GM12878 (cell line): ENCODE measurements around the gene FZR1. TPM values are rescaled to one million over a fixed set of nuclear protein-coding genes. Genes with fewer than 3 reads are reported as not detected.

ENCODE experiments used
- ATAC-seq: fragments of 200-7000 bp; cut with Tn5 transposase; 3 replicates; pipeline ENCODE4 v1.9.1; 2020; ENCODE audit warnings: mild to moderate bottlenecking, moderate library complexity
- BruUV-seq: library from RNA; stranded (reverse); fragments of 400-500 nt; replicated peaks from 2 replicates; lab custom pipeline; 2021; lab: Mats Ljungman, UMichigan
- CTCF ChIA-PET: fragments of 300-600 bp; sonication (Branson Sonifier 250); formaldehyde crosslinking; extraction: SDS; loops from one replicate; lab custom pipeline; 2021; ENCODE audit warnings: inconsistent platforms; lab: Yijun Ruan, JAX
- POLR2A ChIA-PET: fragments of 350-600 bp; formaldehyde crosslinking; extraction: SDS; loops from one replicate; lab custom pipeline; 2021; ENCODE audit warnings: inconsistent platforms; lab: Charles Lee
- RAD21 ChIA-PET: fragments of 300-600 bp; sonication (Branson Sonifier 250); formaldehyde crosslinking; loops from one replicate; lab custom pipeline; 2023; ENCODE audit warnings: antibody characterized with exemption; ENCODE audit not compliant: unreplicated experiment; lab: Charles Lee
- SMC1A ChIA-PET: fragments of 300-600 bp; sonication (Branson Sonifier 250); formaldehyde crosslinking; loops from one replicate; lab custom pipeline; 2023; ENCODE audit not compliant: unreplicated experiment, uncharacterized antibody; lab: Charles Lee
- DNase-seq: peaks from one replicate; pipeline ENCODE4 v3.0.0-alpha.2; 2011; ENCODE audit warnings: low read depth, low spot score
- FAIRE-seq: peaks from 3 replicates; lab custom pipeline; 2011; peaks lifted over from hg19 to GRCh38; lab: Jason Lieb, UNC
- H2AFZ ChIP-seq: 2 replicates; pipeline ENCODE4 v1.6.0; 2011; ENCODE audit warnings: low read depth, low read length, control low read depth; ENCODE audit not compliant: control insufficient read depth
- H3K27ac ChIP-seq: 2 replicates; pipeline ENCODE4 v1.5.1; 2011; ENCODE audit warnings: control low read depth; ENCODE audit not compliant: control insufficient read depth, insufficient read depth
- H3K27me3 ChIP-seq, 2 experiments: replicated peaks in 1 of 2; 2 replicates each; pipeline versions ENCODE4 v1.6.0 to v1.6.1; 2011; ENCODE audit warnings: low read length in 1 of 2; ENCODE audit not compliant: control insufficient read depth in 2 of 2, insufficient read depth in 2 of 2
- H3K36me3 ChIP-seq, 2 experiments: 2 replicates each; pipeline ENCODE4 v1.5.1; 2011; ENCODE audit warnings: low read length in 1 of 2; ENCODE audit not compliant: control insufficient read depth in 2 of 2, insufficient read depth in 2 of 2
- H3K4me1 ChIP-seq: 2 replicates; pipeline ENCODE4 v1.6.1; 2011; ENCODE audit warnings: mild to moderate bottlenecking, low read length, moderate library complexity, mixed read lengths; ENCODE audit not compliant: control insufficient read depth, insufficient read depth
- H3K4me2 ChIP-seq: 2 replicates; pipeline ENCODE4 v1.6.0; 2011; ENCODE audit warnings: control low read depth; ENCODE audit not compliant: control insufficient read depth, insufficient read depth
- H3K4me3 ChIP-seq: fragments of 200-600 bp; sonication (generic); 2 replicates; pipeline ENCODE4 v1.5.1; 2016
- H3K79me2 ChIP-seq: 2 replicates; pipeline ENCODE4 v1.6.0; 2011; ENCODE audit warnings: low read length; ENCODE audit not compliant: control insufficient read depth, insufficient read depth
- H3K9ac ChIP-seq: 2 replicates; pipeline ENCODE4 v1.8.0; 2011; ENCODE audit warnings: low read length, control low read depth, mixed read lengths; ENCODE audit not compliant: control insufficient read depth, insufficient read depth
- H3K9me3 ChIP-seq: replicated peaks from 3 replicates; pipeline ENCODE4 v1.5.1; 2011; ENCODE audit warnings: mild to moderate bottlenecking, low read length; ENCODE audit not compliant: control insufficient read depth, insufficient read depth
- H4K20me1 ChIP-seq: 2 replicates; pipeline ENCODE4 v1.6.0; 2011; ENCODE audit not compliant: control insufficient read depth, insufficient read depth
- BCL3 ChIP-seq: IDR thresholded peaks from 2 replicates; pipeline ENCODE4 v1.6.1; 2011; ENCODE audit warnings: borderline replicate concordance, low read depth, mild to moderate bottlenecking, moderate library complexity, low read length; ENCODE audit not compliant: insufficient read depth, poor library complexity, severe bottlenecking
- EED ChIP-seq: sonication (generic); IDR thresholded peaks from 2 replicates; pipeline ENCODE4 v1.6.1; 2016; ENCODE audit warnings: antibody characterized with exemption, low read depth
- EGR1 ChIP-seq, 2 experiments: IDR thresholded peaks; 1 replicate in 1 of 2; 2 replicates in 1 of 2; pipeline ENCODE4 v1.6.1; 2011 to 2012; ENCODE audit warnings: low read depth in 2 of 2, low read length in 2 of 2, borderline replicate concordance in 1 of 2, mild to moderate bottlenecking in 1 of 2, moderate library complexity in 1 of 2
- NR2C2 ChIP-seq: IDR thresholded peaks from 2 replicates; pipeline ENCODE4 v1.6.1; 2011; ENCODE audit warnings: borderline replicate concordance, low read depth; ENCODE audit not compliant: control insufficient read depth, insufficient read length
- POLR2A ChIP-seq: IDR thresholded peaks from 2 replicates; pipeline ENCODE4 v1.6.1; 2011; ENCODE audit warnings: low read depth, mild to moderate bottlenecking, low read length
- ZBTB33 ChIP-seq: fragments of 450-650 bp; IDR thresholded peaks from 2 replicates; pipeline ENCODE4 v1.6.1; 2017; ENCODE audit warnings: mild to moderate bottlenecking
- WGBS: methylation state at CpG from one replicate; pipeline ENCODE4 v1.1.6; 2016; ENCODE audit warnings: low lambda C conversion rate; ENCODE audit not compliant: insufficient replicate concordance, insufficient coverage; ENCODE audit errors: missing lambda C conversion rate; 5-methylcytosine and 5-hydroxymethylcytosine counted together
- in situ Hi-C: fragments of 300-500 bp; cut with MboI; formaldehyde crosslinking; loops from 9 replicates; pipeline ENCODE4 v1.14.3; 2018; ENCODE audit warnings: mixed read lengths
- intact Hi-C: fragments of 100-400 bp; cut with micrococcal nuclease; formaldehyde crosslinking; loops from one replicate; pipeline ENCODE4 v1.14.2; 2022; ENCODE audit not compliant: unreplicated experiment
- polyA plus RNA-seq, 11 experiments: library from polyadenylated mRNA; depleted of rRNA in 4 of 11; unstranded in 6 of 11; stranded (reverse) in 5 of 11; fragments of >200 nt; fragmentation: Nextera tagmentation in 4 of 11; fragmentation: Illumina TruSeq in 1 of 11; extraction: Ambion mirVana in 4 of 11; extraction: Trizol in 1 of 11; gene quantifications; 1 replicate in 1 of 11; 2 replicates in 10 of 11; pipeline versions ENCODE4 v1.2.1 to v1.2.3, GENCODE V29; 2011 to 2016; ENCODE audit warnings: inconsistent platforms in 2 of 11, missing spikeins in 2 of 11, low read depth in 1 of 11
- total RNA-seq, 4 experiments: library from RNA; depleted of rRNA in 3 of 4; stranded (reverse); fragments of >200 nt in 3 of 4; fragmentation: Illumina TruSeq in 1 of 4; extraction: Trizol in 1 of 4; gene quantifications; 2 replicates each; pipeline versions ENCODE4 v1.2.1 to v1.2.3, GENCODE V29; 2013 to 2021

The FZR1 gene
- total and polyA plus RNA-seq, 10 of the 15 experiments (the other 5 are each of a cell fraction or from before 2014, with no cell fraction given): 0.11 to 44.2 (median 29.3) TPM

- ATAC-seq: no peak
- Histone ChIP-seq H3K27me3 (no peaks in the 10 kb centered on the region), H3K27ac (no peak overlapping the region), H3K36me3 (peaks cover 0 to 1% of the 10 kb centered on the region in 2 experiments; a peak in 3 of 4 replicates), H3K4me3 (no peak overlapping the region), H3K79me2 (peaks cover 46% of the 10 kb centered on the region), H4K20me1 (no peaks in the 10 kb centered on the region), H3K9me3 (no peaks in the 10 kb centered on the region), H2AFZ (no peak overlapping the region), H3K4me1 (peaks cover 7% of the 10 kb centered on the region), H3K9ac (no peak overlapping the region), H3K4me2 (peak overlapping the region; percentile 25; the same call in 1 of the 2 replicates)
- peak; percentile 59; the same call in 1 of the 2 replicates for TF ChIP-seq ZBTB33
- TF ChIP-seq EED: no peak
- TF ChIP-seq EGR1 (IDR thresholded peaks at IDR 0.05; ENCODE audit: borderline replicate concordance in 1 of 2, low read depth in 2 of 2, low read length in 2 of 2): 0 out of 3 replicates have a peak, but pooled peaks of 1 of the 2 experiments have one; percentile 6
- ChIA-PET SMC1A (no interaction called here), RAD21 (no interaction called here), POLR2A (no interaction called here), CTCF (no interaction called here)
- 96% methylated on average over 23 of the region's 23 CpGs for WGBS
- intact Hi-C loops: no loop called here
- in situ Hi-C loops: no loop called here
- no TSS peak for BruUV-seq
- DNase-seq: no peak
- FAIRE-seq: no peak
These were observed 2.8 kb downstream of the FZR1 start for GRCh38 chr19:3508771-3509535.

- Histone ChIP-seq H3K27ac (no peak overlapping the region), H3K79me2 (peaks cover 46% of the 10 kb centered on the region), H3K36me3 (peaks cover 0 to 1% of the 10 kb centered on the region in 2 experiments; a peak in 3 of 4 replicates), H3K4me1 (peaks cover 7% of the 10 kb centered on the region), H3K4me2 (no peak overlapping the region), H2AFZ (no peak overlapping the region), H3K27me3 (no peaks in the 10 kb centered on the region), H4K20me1 (no peaks in the 10 kb centered on the region), H3K9me3 (no peaks in the 10 kb centered on the region), H3K9ac (no peak overlapping the region), H3K4me3 (no peak overlapping the region)
- BruUV-seq: no TSS peak
- DNase-seq: no peak
- ChIA-PET CTCF (no interaction called here), RAD21 (no interaction called here), SMC1A (no interaction called here), POLR2A (no interaction called here)
- TF ChIP-seq POLR2A (peak; percentile 40; the same call in 1 of the 2 replicates), BCL3 (peak; percentile 47), NR2C2 (no peak)
- intact Hi-C loops: no loop called here
- no peak for ATAC-seq
- FAIRE-seq: no peak
- in situ Hi-C loops: no loop called here
- 96% methylated on average over 15 of the region's 15 CpGs for WGBS
These were observed 3.5 kb downstream of the FZR1 start for GRCh38 chr19:3509566-3509989.
